ENCODE measurements around the gene CEBPA. TPM values are rescaled to one million over a fixed set of nuclear protein-coding genes. Genes with fewer than 3 reads are reported as not detected.
A peak's percentile ranks its signal among the peaks of the same experiment; 100 is the strongest.

CEBPA gene
- total RNA-seq, 1 donor from 2014 or later = 0.45 TPM

GRCh38 chr19:33300009-33300893 lies 2.1 kb downstream of the CEBPA start:
- no peak overlapping the region for H3K27ac ChIP-seq (ENCODE audit: low read depth, low read length)
- no peaks in the 10 kb centered on the region for H4K20me1 ChIP-seq (ENCODE audit: insufficient read depth, low read length)
- H3K36me3 ChIP-seq (ENCODE audit: insufficient read depth, low read length) = no peaks in the 10 kb centered on the region
- TF ChIP-seq EZH2 (IDR thresholded peaks at IDR 0.05; ENCODE audit: insufficient read depth, low read length) (no peak), CTCF (IDR thresholded peaks at IDR 0.05; ENCODE audit: insufficient read depth, low read depth, low read length) (no peak)
- H3K4me1 Mint-ChIP-seq (ENCODE audit: low read depth, unreplicated experiment) = no peaks in the 10 kb centered on the region
- no peak overlapping the region for H2AFZ ChIP-seq (ENCODE audit: low read depth, low read length)
- H3K4me3 ChIP-seq (ENCODE audit: insufficient read depth, low read depth, low read length) = no peak overlapping the region
- no peak overlapping the region for H3K4me2 ChIP-seq (ENCODE audit: low read length)
- H3K9me3 Mint-ChIP-seq (ENCODE audit: unreplicated experiment) = peaks cover 4% of the 10 kb centered on the region
- H3K79me2 ChIP-seq (ENCODE audit: insufficient read depth, low read length) = no peaks in the 10 kb centered on the region
- peaks cover 1% of the 10 kb centered on the region for H3K36me3 Mint-ChIP-seq (ENCODE audit: low read depth, unreplicated experiment)
- H3K27me3 Mint-ChIP-seq (ENCODE audit: low read depth, unreplicated experiment) = peaks cover 51% of the 10 kb centered on the region
- FAIRE-seq = no peak
- H3K4me1 ChIP-seq (ENCODE audit: insufficient read depth, low read length) = no peaks in the 10 kb centered on the region
- H3K4me3 Mint-ChIP-seq (ENCODE audit: unreplicated experiment) = peak overlapping the region; percentile 50
- no peak for DNase-seq (ENCODE audit: low read depth)
- no peaks in the 10 kb centered on the region for H3K9me3 ChIP-seq (ENCODE audit: insufficient read depth, low read depth, low read length)
- H3K9ac ChIP-seq (ENCODE audit: low read length) = no peak overlapping the region
- H3K27ac Mint-ChIP-seq (ENCODE audit: unreplicated experiment) = no peak overlapping the region
- peaks cover 42% of the 10 kb centered on the region for H3K27me3 ChIP-seq (ENCODE audit: insufficient read depth, low read length)

- no peak for FAIRE-seq
- Histone ChIP-seq H3K4me2 (ENCODE audit: low read length) (no peak overlapping the region), H3K27me3 (ENCODE audit: insufficient read depth, low read length) (peaks cover 35% of the 10 kb centered on the region), H3K9ac (ENCODE audit: low read length) (no peak overlapping the region), H3K79me2 (ENCODE audit: insufficient read depth, low read length) (no peaks in the 10 kb centered on the region), H4K20me1 (ENCODE audit: insufficient read depth, low read length) (no peaks in the 10 kb centered on the region), H3K36me3 (ENCODE audit: insufficient read depth, low read length) (no peaks in the 10 kb centered on the region), H3K4me3 (ENCODE audit: insufficient read depth, low read depth, low read length) (no peak overlapping the region), H2AFZ (ENCODE audit: low read depth, low read length) (no peak overlapping the region), H3K9me3 (ENCODE audit: insufficient read depth, low read depth, low read length) (no peaks in the 10 kb centered on the region), H3K27ac (ENCODE audit: low read depth, low read length) (no peak overlapping the region), H3K4me1 (ENCODE audit: insufficient read depth, low read length) (no peaks in the 10 kb centered on the region)
- no peak for TF ChIP-seq CTCF (IDR thresholded peaks at IDR 0.05; ENCODE audit: insufficient read depth, low read depth, low read length)
- no peak for TF ChIP-seq EZH2 (IDR thresholded peaks at IDR 0.05; ENCODE audit: insufficient read depth, low read length)
- Mint-ChIP-seq H3K9me3 (ENCODE audit: unreplicated experiment) (no peaks in the 10 kb centered on the region), H3K27me3 (ENCODE audit: low read depth, unreplicated experiment) (peaks cover 46% of the 10 kb centered on the region), H3K4me1 (ENCODE audit: low read depth, unreplicated experiment) (no peaks in the 10 kb centered on the region), H3K36me3 (ENCODE audit: low read depth, unreplicated experiment) (peaks cover 1% of the 10 kb centered on the region), H3K4me3 (ENCODE audit: unreplicated experiment) (no peak overlapping the region), H3K27ac (ENCODE audit: unreplicated experiment) (no peak overlapping the region)
- DNase-seq (ENCODE audit: low read depth) = no peak
These were observed 3.2 kb downstream of the CEBPA start for GRCh38 chr19:33299051-33299688.

Measured in astrocyte (in vitro differentiated cells and primary cell).